IMR-90 (cell line): ENCODE measurements around the gene DAD1. TPM values are rescaled to one million over a fixed set of nuclear protein-coding genes. Genes with fewer than 3 reads are reported as not detected.

Experiments used
- ATAC-seq: fragments of 200-7000 bp; cut with Tn5 transposase; 2 replicates; pipeline ENCODE4 v1.9.1; 2020; ENCODE audit warnings: low read depth, mild to moderate bottlenecking, moderate library complexity
- BruUV-seq: library from RNA; stranded (reverse); fragments of 400-500 nt; replicated peaks from 2 replicates; lab custom pipeline; 2021; lab: Mats Ljungman, UMichigan
- CTCF ChIA-PET: fragments of 300-600 bp; formaldehyde crosslinking; extraction: SDS; loops from one replicate; lab custom pipeline; 2021; ENCODE audit warnings: antibody characterized with exemption; lab: Yijun Ruan, JAX
- POLR2A ChIA-PET: fragments of 300-600 bp; sonication (Branson Sonifier 250); formaldehyde crosslinking; loops from one replicate; lab custom pipeline; 2022; ENCODE audit warnings: antibody characterized with exemption; ENCODE audit not compliant: unreplicated experiment; lab: Charles Lee
- DNase-seq: peaks from one replicate; pipeline ENCODE4 v3.0.0; 2013
- H2AFZ ChIP-seq: replicated peaks from 2 replicates; pipeline ENCODE3; 2013; ENCODE audit warnings: low read length, mild to moderate bottlenecking; ENCODE audit not compliant: poor library complexity
- H2AK5ac ChIP-seq: 2 replicates; pipeline ENCODE4 v1.6.1; 2013; ENCODE audit warnings: low read depth, low read length, inconsistent platforms
- H2AK9ac ChIP-seq: replicated peaks from 2 replicates; pipeline ENCODE3; 2013; ENCODE audit warnings: mild to moderate bottlenecking, low read depth, low read length, moderate library complexity; ENCODE audit not compliant: poor library complexity
- H2BK120ac ChIP-seq: 2 replicates; pipeline ENCODE4 v1.6.1; 2013; ENCODE audit warnings: low read depth, low read length, inconsistent platforms
- H2BK15ac ChIP-seq: 3 replicates; pipeline ENCODE4 v1.6.1; 2013; ENCODE audit warnings: low read depth, low read length, inconsistent platforms
- H2BK20ac ChIP-seq: 2 replicates; pipeline ENCODE4 v1.6.1; 2013; ENCODE audit warnings: low read depth, mild to moderate bottlenecking, inconsistent platforms, low read length, moderate library complexity
- H2BK5ac ChIP-seq: 2 replicates; pipeline ENCODE4 v1.6.1; 2013; ENCODE audit warnings: mild to moderate bottlenecking, low read depth, low read length, inconsistent platforms; ENCODE audit not compliant: poor library complexity, severe bottlenecking
- H3K14ac ChIP-seq: replicated peaks from 2 replicates; pipeline ENCODE4 v1.6.1; 2013; ENCODE audit warnings: low read depth, low read length, inconsistent platforms
- H3K18ac ChIP-seq: 2 replicates; pipeline ENCODE4 v1.6.1; 2013; ENCODE audit warnings: low read depth, low read length, control low read depth
- H3K23ac ChIP-seq: 2 replicates; pipeline ENCODE4 v1.6.1; 2013; ENCODE audit warnings: low read depth, low read length, inconsistent platforms
- H3K27ac ChIP-seq: 2 replicates; pipeline ENCODE4 v1.5.1; 2013; ENCODE audit warnings: mild to moderate bottlenecking, control low read depth, low read length; ENCODE audit not compliant: insufficient read depth
- H3K27me3 ChIP-seq: 2 replicates; pipeline ENCODE4 v1.6.1; 2013; ENCODE audit warnings: low read length; ENCODE audit not compliant: control insufficient read depth, insufficient read depth
- H3K36me3 ChIP-seq: 2 replicates; pipeline ENCODE4 v1.6.1; 2013; ENCODE audit warnings: low read length, mixed read lengths; ENCODE audit not compliant: control insufficient read depth, insufficient read depth
- H3K4ac ChIP-seq: 2 replicates; pipeline ENCODE4 v1.6.1; 2013; ENCODE audit warnings: low read depth, low read length, inconsistent platforms
- H3K4me1 ChIP-seq: 2 replicates; pipeline ENCODE4 v1.6.1; 2013; ENCODE audit warnings: low read length, mixed read lengths; ENCODE audit not compliant: control insufficient read depth, insufficient read depth
- H3K4me2 ChIP-seq: 2 replicates; pipeline ENCODE4 v1.6.1; 2013; ENCODE audit warnings: low read depth, mild to moderate bottlenecking, control low read depth, low read length, moderate library complexity
- H3K4me3 ChIP-seq: 2 replicates; pipeline ENCODE4 v1.5.1; 2013; ENCODE audit warnings: low read depth, mild to moderate bottlenecking, control low read depth, low read length, moderate library complexity; ENCODE audit not compliant: insufficient read depth
- H3K56ac ChIP-seq: 2 replicates; pipeline ENCODE4 v1.6.1; 2013; ENCODE audit warnings: low read length, inconsistent platforms; ENCODE audit not compliant: insufficient read depth; ENCODE audit errors: extremely low read depth
- H3K79me1 ChIP-seq, 2 experiments: 2 replicates each; pipeline ENCODE4 v1.6.1; 2013; ENCODE audit warnings: low read length in 2 of 2, inconsistent platforms in 1 of 2, low read depth in 1 of 2
- H3K9ac ChIP-seq: 2 replicates; pipeline ENCODE4 v1.6.1; 2013; ENCODE audit warnings: low read depth, low read length, control low read depth
- H3K9me1 ChIP-seq: 2 replicates; pipeline ENCODE4 v1.6.1; 2013; ENCODE audit warnings: low read length, inconsistent platforms; ENCODE audit not compliant: insufficient read depth
- H3K9me3 ChIP-seq: 2 replicates; pipeline ENCODE4 v1.6.1; 2013; ENCODE audit warnings: low read length; ENCODE audit not compliant: control insufficient read depth, insufficient read depth
- H4K20me1 ChIP-seq: 2 replicates; pipeline ENCODE4 v1.6.1; 2013; ENCODE audit warnings: low read length, inconsistent platforms; ENCODE audit not compliant: insufficient read depth
- H4K5ac ChIP-seq: 2 replicates; pipeline ENCODE4 v1.6.1; 2013; ENCODE audit warnings: mild to moderate bottlenecking, low read depth, low read length, control low read depth
- H4K8ac ChIP-seq, 2 experiments: 2 replicates each; pipeline ENCODE4 v1.6.1; 2013; ENCODE audit warnings: low read depth in 2 of 2, low read length in 2 of 2, control low read depth in 1 of 2, inconsistent platforms in 1 of 2
- H4K91ac ChIP-seq: 2 replicates; pipeline ENCODE4 v1.6.1; 2013; ENCODE audit warnings: low read depth, low read length, inconsistent platforms; ENCODE audit not compliant: insufficient read depth
- BHLHE40 ChIP-seq: fragments of 150-350 bp; IDR thresholded peaks from 2 replicates; pipeline ENCODE4 v1.6.1; 2016; ENCODE audit warnings: mild to moderate bottlenecking, low read depth, low read length
- CHD1 ChIP-seq: IDR thresholded peaks from 2 replicates; pipeline ENCODE4 v1.6.1; 2012; ENCODE audit warnings: low read depth, low read length, improper control_type of control experiment
- MAZ ChIP-seq: IDR thresholded peaks from 2 replicates; pipeline ENCODE4 v1.6.1; 2012; ENCODE audit warnings: low read depth, mild to moderate bottlenecking, low read length, improper control_type of control experiment, moderate library complexity, borderline replicate concordance
- POLR2A ChIP-seq: IDR thresholded peaks from 2 replicates; pipeline ENCODE4 v1.6.1; 2012; ENCODE audit warnings: mild to moderate bottlenecking, low read depth, low read length
- WGBS, 2 experiments: methylation state at CpG; one replicate each; pipeline versions ENCODE4 v1.1.5 to v1.1.7; 2013; ENCODE audit warnings: missing lambda C conversion rate in 2 of 2; ENCODE audit not compliant: insufficient read length in 1 of 2; ENCODE audit errors: extremely low coverage in 2 of 2; 5-methylcytosine and 5-hydroxymethylcytosine counted together
- dilution Hi-C: fragments of 300-500 bp; cut with HindIII; formaldehyde crosslinking; loops from one replicate; pipeline ENCODE4 v1.14.3; 2018; ENCODE audit warnings: low sequenced_read_pairs; ENCODE audit not compliant: unreplicated experiment
- in situ Hi-C: fragments of 300-500 bp; cut with MboI; formaldehyde crosslinking; loops from 3 replicates; pipeline ENCODE4 v1.14.3; 2019; ENCODE audit warnings: low sequenced_read_pairs, inconsistent platforms, mixed read lengths
- intact Hi-C: fragments of 100-400 bp; cut with micrococcal nuclease; formaldehyde crosslinking; loops from 2 replicates; pipeline ENCODE4 v1.10.0; 2022
- polyA plus RNA-seq, 3 experiments: library from polyadenylated mRNA; depleted of rRNA; stranded (reverse); fragments of >200 nt; gene quantifications; 2 replicates each; pipeline ENCODE4 v1.2.3, GENCODE V29; 2012; ENCODE audit warnings: low replicate concordance in 1 of 3
- total RNA-seq: library from RNA; depleted of rRNA; stranded (reverse); fragments of >200 nt; gene quantifications from 2 replicates; pipeline ENCODE4 v1.2.3, GENCODE V29; 2012
- TF ChIP-seq, protein P1 (sequence below): fragments of 150-350 bp; IDR thresholded peaks from 2 replicates; pipeline ENCODE4 v1.6.1; 2016; ENCODE audit warnings: low read depth, mild to moderate bottlenecking, low read length, moderate library complexity, borderline replicate concordance

Gene DAD1
- total and polyA plus RNA-seq, 2 of the 4 experiments (the other 2 are of a cell fraction): 396 to 496 TPM

DNA sequence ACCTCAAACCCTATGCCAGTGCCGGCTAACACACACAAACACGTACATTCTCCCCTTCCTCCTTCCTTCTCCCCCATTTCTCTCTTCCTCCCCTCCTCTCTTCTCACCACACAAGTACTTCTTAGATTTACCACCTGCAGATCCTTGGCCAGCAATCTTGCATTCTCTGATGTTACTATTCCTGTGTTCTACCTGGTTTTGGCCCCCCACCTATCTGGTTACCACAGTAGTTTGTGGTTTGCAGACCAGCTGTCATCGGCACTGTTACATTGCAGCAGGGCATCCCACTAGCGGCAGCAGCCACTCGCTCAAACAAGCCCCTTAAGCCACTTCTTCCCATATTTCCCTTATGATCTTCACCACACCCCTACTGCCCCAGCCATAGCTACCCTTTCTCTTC, 13.0 kb upstream of the DAD1 start:
- no peak overlapping the region for H2AFZ ChIP-seq
- 90 to 100% methylated on average over 1 to 2 of the region's 5 CpGs for WGBS, 2 experiments
- H3K9ac ChIP-seq: no peak overlapping the region
- H3K27ac ChIP-seq: no peak overlapping the region
- BruUV-seq: no TSS peak
- peak overlapping the region; percentile 4 for H2BK5ac ChIP-seq
- H3K14ac ChIP-seq: no peak overlapping the region
- H4K20me1 ChIP-seq: no peaks in the 10 kb centered on the region; the same call in 1 of the 2 replicates
- H3K18ac ChIP-seq: no peak overlapping the region
- ATAC-seq (no peak), DNase-seq (no peak)
- H2BK120ac ChIP-seq: no peak overlapping the region
- H2BK20ac ChIP-seq: no peak overlapping the region
- H3K4me1 ChIP-seq: peaks cover 7% of the 10 kb centered on the region
- no peak overlapping the region for H3K4me3 ChIP-seq
- no peak overlapping the region for H4K8ac ChIP-seq
- H3K4ac ChIP-seq: 0 out of 2 replicates have a peak overlapping the region, but pooled peaks have one; percentile 68
- dilution Hi-C loops: no loop called here
- no peak overlapping the region for H3K4me2 ChIP-seq
- H3K79me1 ChIP-seq: peaks cover 13 to 31% of the 10 kb centered on the region in 2 experiments
- ChIA-PET POLR2A (no interaction called here), CTCF (interaction anchor here (1.4 kb wide), 1 partner anchor 32 kb away, joined by 3 read pairs; no protein-coding TSS in a partner anchor)
- no peaks in the 10 kb centered on the region for H3K9me3 ChIP-seq
- H2AK5ac ChIP-seq: peak overlapping the region; percentile 53; the same call in 1 of the 2 replicates
- intact Hi-C loops: no loop called here
- no peak for TF ChIP-seq MAZ
- no peak for TF ChIP-seq POLR2A
- TF ChIP-seq CHD1: no peak
- TF ChIP-seq, protein P1, sequence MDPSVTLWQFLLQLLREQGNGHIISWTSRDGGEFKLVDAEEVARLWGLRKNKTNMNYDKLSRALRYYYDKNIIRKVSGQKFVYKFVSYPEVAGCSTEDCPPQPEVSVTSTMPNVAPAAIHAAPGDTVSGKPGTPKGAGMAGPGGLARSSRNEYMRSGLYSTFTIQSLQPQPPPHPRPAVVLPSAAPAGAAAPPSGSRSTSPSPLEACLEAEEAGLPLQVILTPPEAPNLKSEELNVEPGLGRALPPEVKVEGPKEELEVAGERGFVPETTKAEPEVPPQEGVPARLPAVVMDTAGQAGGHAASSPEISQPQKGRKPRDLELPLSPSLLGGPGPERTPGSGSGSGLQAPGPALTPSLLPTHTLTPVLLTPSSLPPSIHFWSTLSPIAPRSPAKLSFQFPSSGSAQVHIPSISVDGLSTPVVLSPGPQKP: no peak
- no peak for TF ChIP-seq BHLHE40
- peaks cover 22% of the 10 kb centered on the region for H3K9me1 ChIP-seq
- H2AK9ac ChIP-seq: no peak overlapping the region
- H2BK15ac ChIP-seq: no peak overlapping the region
- no peak overlapping the region for H4K5ac ChIP-seq
- H3K36me3 ChIP-seq: peaks cover 43% of the 10 kb centered on the region
- in situ Hi-C loops: no loop called here
- no peak overlapping the region for H4K91ac ChIP-seq
- no peak overlapping the region for H3K56ac ChIP-seq
- no peaks in the 10 kb centered on the region for H3K27me3 ChIP-seq
- no peak overlapping the region for H3K23ac ChIP-seq
